GM04504 (cell line): ENCODE data around the gene TRPM3.

Experiments used
- DNase-seq: peaks from one replicate; pipeline ENCODE4 v3.0.0-alpha.2; 2012; ENCODE audit warnings: low read depth

Gene TRPM3

DNA sequence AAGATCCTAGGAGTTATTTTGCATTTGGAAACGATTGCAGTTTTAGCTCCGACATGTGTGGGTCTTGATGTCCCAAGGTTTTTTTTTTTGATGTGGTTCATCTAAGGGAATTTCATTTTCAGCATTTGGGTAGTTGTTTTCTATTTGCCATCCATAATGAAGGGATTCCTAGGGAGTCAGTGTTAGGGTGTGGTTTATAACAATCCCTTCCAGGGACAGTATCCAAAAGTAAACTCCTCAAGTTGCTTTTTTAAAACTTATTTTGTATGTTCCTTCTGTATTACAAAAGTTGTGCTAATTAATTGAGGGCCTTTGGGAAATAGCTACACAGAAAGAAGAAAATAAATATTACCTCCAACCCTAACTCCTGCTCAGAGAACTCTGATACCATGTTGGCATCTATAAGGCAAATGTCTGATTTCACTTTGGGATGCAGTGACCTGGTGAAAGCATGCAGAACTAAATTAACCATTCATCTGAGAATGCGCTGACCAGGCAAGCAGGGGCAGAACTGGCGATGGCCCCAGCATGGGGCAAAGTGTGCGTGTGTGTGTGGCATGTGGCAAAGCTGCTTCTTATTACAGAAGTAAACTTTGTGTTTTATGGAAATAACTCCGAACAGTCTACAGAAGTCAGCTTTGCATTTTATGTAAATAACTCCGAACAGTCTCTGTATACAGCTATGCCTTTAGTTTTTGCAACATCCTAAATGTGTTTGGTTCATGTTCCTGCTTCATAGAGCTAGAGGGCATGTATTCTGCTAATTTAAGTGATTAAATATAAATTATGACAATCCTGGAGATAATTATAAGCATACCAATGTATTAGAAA, 237.2 kb downstream of the TRPM3 start:
- no peak for DNase-seq

DNA sequence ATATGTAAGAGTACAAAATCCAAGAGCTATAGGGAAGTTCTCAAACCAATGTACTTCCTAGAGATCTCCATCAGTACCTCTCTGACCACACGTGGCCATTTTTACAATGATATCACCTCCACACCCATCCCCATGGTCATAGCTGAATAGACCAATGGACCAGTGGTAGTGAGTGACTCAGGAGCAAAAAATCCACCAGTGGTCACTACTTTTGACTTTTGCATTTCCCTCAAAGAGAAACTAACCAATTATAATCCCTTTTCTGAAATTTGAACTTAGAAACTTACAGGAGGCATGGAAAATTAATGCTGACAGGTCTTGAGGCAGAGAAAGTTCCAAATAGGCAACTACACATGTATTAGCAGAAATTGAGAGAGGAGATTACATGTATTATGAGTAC, 238.4 kb downstream of the TRPM3 start:
- no peak for DNase-seq

DNA sequence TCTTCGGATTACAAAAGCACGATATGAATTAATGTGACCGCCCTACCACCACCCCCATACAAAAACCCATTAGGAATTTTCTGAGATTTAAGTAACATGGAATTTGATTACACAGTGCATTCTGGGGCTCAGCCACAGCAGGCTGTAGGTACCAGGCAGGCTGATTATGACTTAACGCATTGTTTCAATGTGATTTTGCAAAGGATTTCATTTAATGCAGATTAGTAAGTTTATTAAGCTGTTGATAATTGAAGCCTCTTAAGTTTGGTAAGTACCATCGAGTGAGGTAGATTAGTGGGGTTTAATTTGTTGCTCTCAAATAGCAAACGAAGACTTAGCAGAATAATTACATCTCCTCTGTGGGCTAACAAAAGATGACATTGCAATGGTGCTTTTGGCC, 240.1 kb downstream of the TRPM3 start:
- no peak for DNase-seq

DNA sequence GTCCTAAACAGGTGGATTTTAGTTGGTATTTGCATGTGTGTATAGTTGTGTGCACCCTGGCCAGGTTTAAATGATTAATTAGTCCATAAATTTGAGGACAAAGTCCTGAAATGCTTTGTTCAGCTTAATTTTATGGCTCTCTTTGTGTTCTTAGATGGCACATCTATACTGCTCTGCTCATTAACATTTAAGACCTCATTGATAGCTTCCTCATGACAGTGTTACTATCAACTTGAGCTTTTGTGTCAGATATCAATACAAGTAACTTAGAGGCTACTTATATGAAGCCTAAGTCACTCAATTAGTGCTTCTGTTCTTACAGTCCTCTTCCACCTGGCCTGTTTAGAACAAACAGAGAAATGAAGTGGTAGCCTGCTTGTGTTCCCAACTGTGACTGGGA, 240.9 kb downstream of the TRPM3 start:
- no peak for DNase-seq

DNA sequence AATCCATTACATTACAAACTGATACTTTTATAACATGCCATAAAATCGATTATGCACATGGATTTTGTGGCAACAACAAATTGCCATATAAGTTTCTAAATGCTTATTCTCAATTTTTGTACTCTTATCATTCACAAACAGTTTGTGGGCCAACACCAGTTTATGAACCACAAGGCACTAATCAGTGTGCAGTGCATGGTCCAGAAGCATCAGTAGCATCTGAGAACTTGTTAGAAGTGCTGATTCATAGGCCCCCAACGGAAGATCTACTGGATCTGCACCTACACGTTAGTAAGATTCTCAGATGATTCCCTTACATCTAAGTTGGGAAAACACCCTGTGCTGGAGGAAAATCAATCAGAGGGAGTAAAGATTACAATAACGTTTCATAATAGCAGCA, 242.8 kb downstream of the TRPM3 start:
- no peak for DNase-seq

DNA sequence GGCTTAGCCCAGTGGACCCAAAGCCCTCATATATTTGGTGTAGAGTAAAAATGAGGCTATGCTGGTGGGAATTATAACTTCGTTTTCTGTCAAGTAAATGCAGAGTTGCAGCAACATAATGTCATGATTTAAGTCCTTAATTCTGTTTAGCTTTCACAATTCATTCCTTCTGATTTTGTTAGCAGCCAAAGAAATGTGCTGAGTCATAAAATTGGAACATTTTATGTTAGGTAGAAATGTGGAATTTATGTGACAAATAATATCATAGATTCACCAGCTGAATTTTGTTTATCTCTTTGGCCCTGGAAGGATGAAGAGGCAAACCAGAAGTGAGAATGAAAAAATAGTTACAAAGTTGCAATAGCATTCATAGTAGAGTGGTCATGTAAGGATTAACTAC, 247.0 kb downstream of the TRPM3 start:
- no peak for DNase-seq

DNA sequence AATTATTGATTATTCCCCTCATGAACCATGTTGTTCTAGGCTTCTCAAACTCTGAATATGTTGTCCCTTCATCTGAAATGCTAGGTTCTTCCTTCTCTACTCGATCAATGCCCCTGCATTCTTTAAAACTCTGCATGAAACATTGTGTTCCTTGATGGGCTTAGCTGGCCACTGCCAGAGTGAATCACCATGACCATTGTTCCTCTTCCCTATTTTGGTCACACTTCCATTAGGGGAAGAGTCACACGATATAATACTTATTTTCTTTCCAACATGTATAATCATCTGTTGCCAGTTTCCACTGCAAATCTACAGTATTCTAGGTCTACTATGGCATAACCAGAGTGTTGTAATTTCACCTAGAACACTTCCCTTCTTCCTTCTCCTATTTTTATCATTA, 247.9 kb downstream of the TRPM3 start:
- no peak for DNase-seq

DNA sequence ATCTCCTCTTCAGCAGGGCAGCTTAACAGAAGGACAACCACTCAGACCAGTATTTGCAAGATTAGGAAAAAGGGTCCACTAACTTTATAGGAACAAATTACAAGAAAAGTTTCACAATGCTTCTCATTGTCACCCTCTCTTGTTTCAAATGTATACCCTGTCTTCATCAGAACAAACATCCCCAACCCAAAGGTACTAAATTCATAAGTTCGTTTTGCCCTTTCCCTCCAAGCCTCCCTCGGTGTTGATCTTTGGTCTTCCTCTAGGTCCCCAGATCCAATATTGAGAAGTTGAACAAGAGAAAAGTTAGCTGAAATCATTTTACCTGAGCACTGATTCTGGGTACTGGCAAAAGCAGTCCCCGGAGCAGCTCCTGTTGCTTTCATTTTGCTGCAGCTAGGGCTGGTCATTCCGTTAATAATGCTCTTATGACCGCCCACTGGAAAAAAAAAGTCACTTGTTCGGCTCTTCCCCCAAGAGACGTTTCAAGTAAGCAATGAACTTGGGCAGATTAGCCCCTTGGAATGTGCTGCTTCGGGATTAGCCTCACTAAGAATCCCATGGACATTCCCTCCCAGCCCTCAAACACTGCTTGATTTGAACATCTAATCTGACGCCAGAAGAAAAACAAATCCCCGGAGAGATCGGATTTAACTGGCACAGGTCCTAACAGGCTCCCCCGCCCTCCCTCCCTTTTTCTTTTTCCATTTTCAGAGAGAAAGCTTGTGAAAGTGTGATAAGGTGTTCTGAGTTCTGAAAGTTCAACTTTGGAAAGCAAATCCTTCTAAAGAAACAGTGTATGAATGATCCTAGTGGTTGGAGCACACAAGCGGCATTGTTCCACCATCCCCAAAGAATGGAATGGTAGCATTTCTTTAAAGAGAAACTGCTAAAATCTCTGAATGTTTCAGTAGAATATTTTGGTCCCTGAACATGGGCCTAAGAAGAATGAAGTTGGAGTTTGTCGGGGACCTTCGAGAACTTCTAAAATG, 252.5 kb downstream of the TRPM3 start:
- no peak for DNase-seq

DNA sequence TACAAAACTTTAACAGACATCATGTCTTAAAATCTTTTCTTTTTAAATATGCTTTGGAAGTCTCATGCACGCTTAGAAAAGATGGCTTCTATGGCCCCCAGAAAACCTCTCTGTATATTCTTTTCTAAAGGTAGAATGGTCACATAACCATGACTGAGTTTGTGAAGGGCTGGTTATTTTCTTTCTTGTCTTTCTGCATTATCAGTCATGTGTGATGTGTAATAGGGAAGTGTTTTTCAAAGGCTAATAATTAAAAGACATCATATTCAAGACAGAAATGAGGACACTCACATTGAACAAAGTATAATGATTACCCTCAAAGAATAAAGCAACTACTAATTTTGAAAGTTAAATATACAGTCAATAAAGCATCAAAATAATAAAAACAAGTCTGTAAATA, 253.4 kb downstream of the TRPM3 start:
- DNase-seq = no peak

DNA sequence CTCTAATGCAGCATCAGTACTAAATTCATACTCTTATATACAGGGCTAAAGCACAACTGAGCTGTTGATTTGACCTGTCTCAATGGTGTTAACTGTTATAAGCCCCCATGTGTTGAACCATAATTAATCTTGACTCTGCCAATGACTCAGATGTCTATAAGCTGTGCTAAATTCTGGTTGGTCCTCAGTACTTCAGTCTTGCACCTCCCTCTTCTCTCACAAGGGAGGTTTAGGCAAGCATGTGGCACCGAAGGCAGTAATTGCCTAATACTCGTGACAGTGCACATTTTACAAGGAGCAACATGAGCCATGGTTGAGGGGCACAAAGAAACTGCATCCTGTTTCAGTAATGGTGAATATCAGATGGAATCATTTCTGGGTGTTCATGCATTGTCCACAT, 255.9 kb downstream of the TRPM3 start:
- DNase-seq = no peak

DNA sequence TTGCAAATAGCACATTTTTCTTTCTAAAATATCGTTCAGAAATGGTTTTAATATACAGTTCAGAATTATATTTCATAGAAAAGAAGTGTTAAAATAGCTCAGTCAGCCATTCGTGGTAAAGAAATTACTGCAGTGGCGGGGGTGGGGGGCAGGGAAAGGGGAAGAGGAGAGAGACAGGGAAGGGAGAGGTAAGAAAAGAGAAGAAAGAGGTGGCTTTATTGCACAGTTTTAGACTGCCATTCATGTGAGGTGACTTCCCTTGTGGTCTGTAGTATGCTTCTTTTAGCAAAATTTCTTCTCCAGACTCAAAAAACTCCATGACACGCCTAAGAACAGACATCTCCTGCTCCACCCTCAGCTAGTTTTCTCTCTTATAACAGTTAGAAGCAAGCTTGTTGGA, 259.6 kb downstream of the TRPM3 start:
- DNase-seq = no peak

DNA sequence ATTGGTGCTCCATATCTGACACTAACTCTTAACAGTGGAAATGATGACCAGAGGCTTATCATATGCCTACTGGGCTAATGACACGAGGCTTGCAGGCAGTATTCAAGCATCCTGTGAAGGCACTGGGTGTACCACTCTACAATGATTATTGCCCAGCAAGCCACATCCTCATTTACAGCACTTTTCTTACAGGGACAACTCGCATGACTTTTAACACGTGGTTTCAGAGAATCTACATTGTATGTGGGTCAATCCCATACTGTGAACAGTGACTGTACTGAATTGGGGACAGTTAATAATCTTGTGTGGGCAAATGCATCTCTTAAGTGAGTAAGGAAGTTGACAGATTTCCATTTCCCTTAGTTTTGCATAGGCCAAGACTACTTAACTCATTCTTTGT, 260.0 kb downstream of the TRPM3 start:
- no peak for DNase-seq

DNA sequence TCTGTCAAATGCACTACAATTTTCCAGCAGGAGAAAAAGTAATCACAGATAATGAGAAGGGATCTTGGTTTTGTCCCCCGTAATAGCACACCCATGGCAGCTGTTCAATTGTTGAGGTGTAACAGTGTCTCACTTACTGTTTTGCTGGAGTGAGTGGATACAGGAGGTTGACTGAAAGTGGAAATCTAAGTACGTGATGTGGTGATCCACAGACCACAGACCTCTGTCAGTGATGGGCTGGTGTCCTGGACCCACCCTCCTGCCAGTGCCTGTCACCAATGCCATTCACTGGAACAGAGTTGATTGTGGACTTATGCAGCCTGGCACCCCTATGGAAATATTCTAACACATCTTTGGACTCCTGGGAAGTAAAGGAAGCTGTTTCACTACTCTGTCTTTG, 261.7 kb downstream of the TRPM3 start:
- no peak for DNase-seq

DNA sequence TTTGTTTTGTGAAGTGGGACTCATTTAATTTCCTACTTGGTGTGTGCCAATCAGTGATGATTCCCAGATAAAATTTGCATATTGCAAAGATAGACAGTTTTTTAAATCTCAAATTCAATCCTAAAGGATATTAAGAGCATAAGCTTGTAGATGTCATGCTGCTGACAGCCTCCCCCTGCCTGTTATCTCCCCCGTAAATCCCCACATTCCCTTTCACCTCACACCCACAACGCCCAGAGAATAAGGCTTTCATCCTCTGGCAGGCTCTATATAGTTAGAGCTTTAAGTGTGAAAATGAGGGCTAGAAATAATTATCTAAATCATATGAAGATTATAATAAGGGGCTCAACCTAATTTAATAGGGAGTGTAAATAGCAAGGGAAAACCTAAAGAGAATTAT, 265.0 kb downstream of the TRPM3 start:
- no peak for DNase-seq

DNA sequence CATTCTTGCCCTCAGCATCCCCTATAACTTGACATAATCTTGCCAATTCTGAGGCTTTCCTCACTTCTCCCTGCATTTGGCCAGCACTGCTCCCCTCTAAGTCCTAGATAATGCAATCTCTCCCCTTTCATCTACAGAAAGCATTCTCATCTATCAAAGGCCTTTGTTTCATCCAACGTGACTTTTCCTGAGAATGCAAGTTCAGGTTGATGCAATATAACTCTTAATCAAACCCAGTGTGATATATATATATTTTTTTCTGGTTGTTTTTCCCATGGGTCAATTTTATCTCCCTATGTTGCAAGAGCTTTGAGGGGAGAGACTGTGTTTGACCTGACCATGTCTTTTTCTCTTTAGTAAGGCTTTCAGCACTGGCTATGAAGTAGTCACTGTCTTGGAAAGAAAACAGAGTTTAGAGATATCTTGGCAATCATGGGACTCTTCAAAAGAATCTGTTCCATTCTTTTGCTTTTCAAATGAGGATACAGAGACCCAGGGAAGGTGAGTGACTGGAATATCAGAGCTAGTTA, 268.6 kb downstream of the TRPM3 start:
- DNase-seq = no peak

DNA sequence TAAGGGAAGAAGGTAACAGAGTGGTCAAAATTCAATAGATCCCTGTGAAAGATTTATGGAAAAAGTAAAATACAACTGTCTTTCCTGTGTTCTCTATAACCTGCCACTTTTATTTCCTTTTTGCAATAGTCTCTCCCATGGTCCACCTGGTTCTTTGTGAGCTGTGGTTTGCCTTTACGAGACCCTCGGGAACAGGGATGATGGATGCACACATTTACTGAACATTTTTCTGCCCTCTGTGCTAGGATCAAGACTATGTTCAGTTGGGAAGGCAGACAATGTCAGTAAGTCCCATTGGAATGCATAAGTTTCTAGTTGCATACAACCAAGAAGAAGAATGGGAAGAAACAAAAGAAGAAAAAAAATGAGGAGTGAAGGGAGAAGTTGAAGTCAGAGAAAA, 281.2 kb downstream of the TRPM3 start:
- DNase-seq = no peak

DNA sequence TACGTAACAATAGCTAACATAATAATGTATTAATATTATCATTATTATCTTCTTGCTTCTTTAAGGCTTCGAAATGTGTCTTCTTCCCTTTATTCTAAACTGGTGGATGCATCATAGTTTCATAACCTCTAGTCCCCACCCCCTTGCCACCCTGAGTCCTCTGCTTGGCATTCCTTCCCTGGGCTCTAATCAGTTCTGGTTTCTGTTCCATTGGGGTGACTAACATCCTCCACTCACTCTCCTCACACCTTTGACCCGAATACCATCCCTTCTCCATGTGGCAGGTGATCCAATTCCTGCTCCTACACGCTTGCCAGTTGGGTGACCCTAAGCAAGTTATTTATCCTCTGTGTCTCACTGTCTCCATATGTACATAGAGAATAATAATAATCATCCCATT, 286.1 kb downstream of the TRPM3 start:
- no peak for DNase-seq

DNA sequence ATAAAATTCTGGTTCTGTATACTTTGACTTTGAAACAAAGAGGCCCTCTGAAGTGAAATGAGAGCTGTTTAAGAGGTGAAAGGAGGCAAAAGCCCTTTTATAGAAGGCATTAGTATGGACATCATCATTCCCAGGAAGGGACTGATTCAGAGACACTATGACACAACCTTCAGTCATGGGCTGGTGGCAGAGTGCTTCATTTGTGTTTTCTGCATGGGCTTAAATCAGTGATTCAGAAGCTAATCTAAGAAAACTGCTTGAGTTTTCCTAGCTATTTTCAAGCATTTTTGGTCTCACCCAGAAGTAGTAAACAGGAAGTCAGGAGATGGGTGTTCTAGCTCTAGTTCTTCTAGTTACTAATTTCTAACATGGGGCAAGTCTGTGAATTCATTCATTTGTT, 288.9 kb downstream of the TRPM3 start:
- DNase-seq = no peak

DNA sequence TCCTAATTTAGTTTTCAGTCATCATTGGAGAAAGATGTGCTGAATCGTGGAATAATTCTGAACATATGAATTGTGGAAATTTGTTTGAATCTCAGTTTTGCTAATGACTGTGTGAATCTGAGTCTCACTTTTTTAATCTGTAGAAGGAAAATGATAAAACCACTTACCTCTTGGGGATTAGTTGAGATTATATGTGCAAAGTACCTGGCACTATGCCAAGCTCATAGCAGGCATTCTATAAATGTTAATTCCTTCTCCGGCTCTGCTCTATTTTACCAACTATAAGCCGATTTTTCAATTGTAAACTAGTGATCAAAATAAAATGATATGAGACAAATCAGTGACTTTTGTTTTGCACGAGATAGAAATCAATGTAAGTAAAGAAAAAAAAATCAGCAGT, 290.8 kb downstream of the TRPM3 start:
- DNase-seq = no peak

DNA sequence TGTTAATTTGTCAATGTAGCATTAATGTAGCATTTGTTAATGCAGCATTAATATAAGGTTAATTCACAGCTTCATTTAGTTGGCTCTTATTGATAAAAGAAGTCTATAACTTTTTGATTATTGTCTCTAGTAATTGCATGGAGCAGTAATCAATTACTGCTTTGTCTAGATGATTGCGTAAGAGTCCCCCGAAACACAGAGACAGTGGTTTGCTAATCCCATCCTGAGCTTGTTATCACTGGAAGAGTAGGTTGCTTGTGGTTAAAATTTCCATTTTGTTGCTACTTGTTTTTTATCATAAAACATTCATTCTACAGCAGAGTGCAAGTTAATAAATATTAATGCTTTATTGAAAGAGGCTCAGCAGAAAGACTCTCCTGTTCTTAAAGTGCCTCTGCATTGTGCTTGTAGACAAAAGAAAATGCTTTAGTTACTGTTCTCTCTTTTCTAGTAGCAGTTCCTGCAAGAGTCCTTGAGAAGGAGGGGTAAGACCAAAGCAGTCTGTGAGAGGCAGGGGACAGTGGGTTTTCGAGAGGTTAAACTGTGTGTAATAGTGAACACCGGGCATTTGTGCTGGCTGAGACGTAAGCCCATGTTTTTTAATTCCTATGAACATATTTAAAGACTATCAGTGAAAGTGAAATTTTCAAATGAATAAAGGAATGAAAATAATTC, 291.7 kb downstream of the TRPM3 start:
- no peak for DNase-seq

DNA sequence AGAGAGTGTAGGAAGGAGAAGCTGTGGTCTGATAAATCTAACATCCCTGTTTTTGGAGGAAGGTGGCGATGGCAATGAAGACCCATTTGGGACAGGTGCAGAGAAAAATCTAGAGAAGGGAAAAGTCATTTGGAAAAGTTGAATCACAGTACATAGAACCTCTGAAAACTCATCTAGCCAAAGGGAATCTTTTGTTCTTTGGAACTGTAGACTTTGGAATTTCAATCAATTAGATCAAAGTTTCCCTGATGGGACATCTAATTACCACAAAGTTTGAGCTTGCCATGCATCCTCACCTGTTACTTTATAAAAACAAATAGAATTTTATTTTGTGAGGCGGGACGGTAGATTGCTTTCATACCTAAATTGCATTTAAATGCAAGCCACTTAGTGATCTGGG, 294.9 kb downstream of the TRPM3 start:
- DNase-seq = no peak

DNA sequence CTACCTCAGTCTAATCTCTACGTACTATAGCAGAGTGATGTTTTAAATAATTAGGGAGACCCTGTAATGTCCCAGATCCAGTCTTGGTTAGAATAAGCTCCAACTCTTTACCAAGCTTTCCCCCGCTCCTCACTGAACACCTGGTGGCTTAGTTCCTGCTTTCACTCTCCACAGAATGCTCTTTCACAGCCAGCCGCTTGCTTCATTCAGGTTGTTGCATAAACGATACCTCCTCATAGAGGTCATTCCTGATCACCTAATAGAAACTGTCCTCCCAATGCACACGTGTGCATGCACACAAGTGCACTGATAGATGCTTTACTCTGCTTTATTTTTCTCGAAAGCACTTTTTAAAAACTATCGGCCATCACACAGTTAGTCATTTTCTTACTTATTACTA, 298.1 kb downstream of the TRPM3 start:
- DNase-seq = no peak
